ENCODE measurements around the gene TACSTD2. TPM values are rescaled to one million over a fixed set of nuclear protein-coding genes. Genes with fewer than 3 reads are reported as not detected.

The TACSTD2 gene
- total and polyA plus RNA-seq, 2 of the 4 experiments (the other 2 are of a cell fraction), result not detected

DNA sequence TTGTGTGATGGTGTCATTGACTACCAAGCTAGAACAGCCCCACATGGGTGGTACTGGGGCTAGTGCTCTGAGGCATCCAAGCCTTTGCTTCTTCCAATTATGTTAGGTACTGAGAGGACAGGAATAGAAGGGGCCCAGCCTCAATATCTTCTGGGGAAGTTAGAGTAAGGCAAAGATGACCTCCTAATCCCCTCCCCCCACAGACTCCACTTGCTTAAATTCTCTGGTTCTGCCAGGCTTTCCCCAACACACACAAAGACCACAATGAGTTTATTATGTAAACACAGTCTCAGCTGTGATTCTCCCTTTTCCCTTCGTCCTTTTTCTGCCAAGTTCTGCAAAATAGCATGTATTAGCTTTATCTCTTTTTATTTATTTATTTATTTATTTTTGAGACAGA lies 3.1 kb upstream of the TACSTD2 start:
- H3K9me1 ChIP-seq (ENCODE audit: insufficient read depth, low read length), result peaks cover 10% of the 10 kb centered on the region
- H3K23ac ChIP-seq (ENCODE audit: low read depth, low read length), result no peak overlapping the region
- no peak overlapping the region for H2AK9ac ChIP-seq (replicated peaks; ENCODE audit: low read depth, low read length, poor library complexity)
- H4K91ac ChIP-seq (ENCODE audit: insufficient read depth, low read depth, low read length), result no peak overlapping the region
- ChIA-PET POLR2A (ENCODE audit: unreplicated experiment) (no interaction called here), CTCF (interaction anchor here (1.0 kb wide), 1 partner anchor 72 kb away, joined by 3 read pairs; no protein-coding TSS in a partner anchor)
- no peak overlapping the region for H2BK120ac ChIP-seq (ENCODE audit: low read depth, low read length)
- no peak overlapping the region for H3K14ac ChIP-seq (replicated peaks; ENCODE audit: low read depth, low read length)
- H3K27ac ChIP-seq (ENCODE audit: insufficient read depth, low read length), result no peak overlapping the region
- in situ Hi-C loops (cut with MboI; ENCODE audit: low sequenced_read_pairs) (no loop called here), intact Hi-C loops (cut with micrococcal nuclease) (no loop called here), dilution Hi-C loops (cut with HindIII; ENCODE audit: low sequenced_read_pairs, unreplicated experiment) (no loop called here)
- H4K20me1 ChIP-seq (ENCODE audit: insufficient read depth, low read length), result no peaks in the 10 kb centered on the region
- no peak overlapping the region for H2BK15ac ChIP-seq (ENCODE audit: low read depth, low read length)
- DNase-seq, result peak; percentile 33
- H2AFZ ChIP-seq (replicated peaks; ENCODE audit: low read length, poor library complexity), result no peak overlapping the region
- no peak overlapping the region for H3K9ac ChIP-seq (ENCODE audit: low read depth, low read length)
- no peak overlapping the region for H3K4me3 ChIP-seq (ENCODE audit: insufficient read depth, low read depth, low read length)
- H3K79me1 ChIP-seq (ENCODE audit: low read depth in 1 of 2, low read length in 2 of 2), result no peaks in the 10 kb centered on the region
- no peak for ATAC-seq (ENCODE audit: low read depth)
- H3K4me2 ChIP-seq (ENCODE audit: low read depth, low read length), result no peak overlapping the region
- H3K56ac ChIP-seq (ENCODE audit: extremely low read depth, insufficient read depth, low read length), result no peak overlapping the region
- no peak overlapping the region for H2BK5ac ChIP-seq (ENCODE audit: low read depth, low read length, poor library complexity, severe bottlenecking)
- H3K4me1 ChIP-seq (ENCODE audit: control insufficient read depth, insufficient read depth, low read length), result peaks cover 16% of the 10 kb centered on the region
- H3K4ac ChIP-seq (ENCODE audit: low read depth, low read length), result no peak overlapping the region
- no peak overlapping the region for H4K5ac ChIP-seq (ENCODE audit: low read depth, low read length)
- no TSS peak for BruUV-seq (replicated peaks)
- H4K8ac ChIP-seq (ENCODE audit: low read depth in 2 of 2, low read length in 2 of 2), result no peak overlapping the region
- no CpG with 5 or more reads among the region's 1 CpG for whole genome bisulfite sequencing, 2 experiments (ENCODE audit: extremely low coverage in 2 of 2, insufficient read length in 1 of 2)
- no peak overlapping the region for H2BK20ac ChIP-seq (ENCODE audit: low read depth, low read length)
- no peaks in the 10 kb centered on the region for H3K36me3 ChIP-seq (ENCODE audit: control insufficient read depth, insufficient read depth, low read length)
- peaks cover 29% of the 10 kb centered on the region for H3K27me3 ChIP-seq (ENCODE audit: control insufficient read depth, insufficient read depth, low read length)
- no peak for TF ChIP-seq RFX5 (IDR thresholded peaks at IDR 0.05; ENCODE audit: low read depth, low read length)
- TF ChIP-seq MAFK (IDR thresholded peaks at IDR 0.05; ENCODE audit: low read depth, low read length), result no peak
- TF ChIP-seq POLR2A (IDR thresholded peaks at IDR 0.05; ENCODE audit: low read depth, low read length), result no peak
- TF ChIP-seq MAZ (IDR thresholded peaks at IDR 0.05; ENCODE audit: borderline replicate concordance, low read depth, low read length), result no peak
- TF ChIP-seq RCOR1 (IDR thresholded peaks at IDR 0.05; ENCODE audit: insufficient replicate concordance, low read length), result no peak
- no peak for TF ChIP-seq MXI1 (IDR thresholded peaks at IDR 0.05; ENCODE audit: borderline replicate concordance, low read depth, low read length)
- TF ChIP-seq BHLHE40 (IDR thresholded peaks at IDR 0.05; ENCODE audit: low read depth, low read length), result no peak
- no peak for TF ChIP-seq SMC3 (IDR thresholded peaks at IDR 0.05; ENCODE audit: low read depth, low read length)
- TF ChIP-seq FOS (IDR thresholded peaks at IDR 0.05; ENCODE audit: low read depth, low read length), result no peak
- no peak for TF ChIP-seq CHD1 (IDR thresholded peaks at IDR 0.05; ENCODE audit: low read depth, low read length)
- TF ChIP-seq CEBPB (IDR thresholded peaks at IDR 0.05; ENCODE audit: low read depth, low read length), result no peak
- TF ChIP-seq NFE2L2 (IDR thresholded peaks at IDR 0.05; ENCODE audit: low read depth, low read length), result no peak
- TF ChIP-seq RAD21 (IDR thresholded peaks at IDR 0.05; ENCODE audit: low read length), result no peak
- peaks cover 10% of the 10 kb centered on the region for H3K9me3 ChIP-seq (ENCODE audit: control insufficient read depth, insufficient read depth, low read length)
- H3K18ac ChIP-seq (ENCODE audit: low read depth, low read length), result no peak overlapping the region
- no peak overlapping the region for H2AK5ac ChIP-seq (ENCODE audit: low read depth, low read length)

Measured in IMR-90 (cell line).